Fibroblast of lung (primary cell): Measurements from ENCODE around the gene MRM3. TPM values are rescaled to one million over a fixed set of nuclear protein-coding genes. Genes with fewer than 3 reads are reported as not detected.
"Not testable (repeated sequence)": the region's sequence is repeated elsewhere in the genome, so short reads cannot be mapped to it uniquely, and the experiment has no call there.

Experiments
- DNase-seq, 2 donors: peaks; one replicate each; pipeline versions ENCODE4 v3.0.0 to v3.0.0-alpha.2; 2010; ENCODE audit warnings: low read depth in 2 of 2
- H2AFZ ChIP-seq: 2 replicates; pipeline ENCODE4 v1.5.1; 2012; ENCODE audit warnings: low read length, control low read depth, inconsistent platforms
- H3K27ac ChIP-seq: 2 replicates; pipeline ENCODE4 v1.5.1; 2011; ENCODE audit warnings: low read length, control low read depth; ENCODE audit not compliant: insufficient read depth
- H3K27me3 ChIP-seq: 2 replicates; pipeline ENCODE4 v1.5.1; 2011; ENCODE audit warnings: mild to moderate bottlenecking, low read length; ENCODE audit not compliant: control insufficient read depth, insufficient read depth
- H3K36me3 ChIP-seq: 2 replicates; pipeline ENCODE4 v1.5.1; 2011; ENCODE audit warnings: low read length; ENCODE audit not compliant: control insufficient read depth, insufficient read depth
- H3K4me1 ChIP-seq: 2 replicates; pipeline ENCODE4 v1.5.1; 2011; ENCODE audit warnings: low read length; ENCODE audit not compliant: control insufficient read depth, insufficient read depth; ENCODE audit errors: extremely low read depth
- H3K4me2 ChIP-seq: 2 replicates; pipeline ENCODE4 v1.5.1; 2011; ENCODE audit warnings: low read length, control low read depth; ENCODE audit not compliant: insufficient read depth; ENCODE audit errors: extremely low read depth
- H3K4me3 ChIP-seq, 4 experiments: fragments of 200-600 bp in 1 of 4; sonication (generic) in 1 of 4; replicated peaks in 1 of 4; 2 replicates each; pipeline ENCODE4 v1.5.1; 2011 to 2016; ENCODE audit warnings: low read length in 4 of 4, low read depth in 3 of 4, mild to moderate bottlenecking in 3 of 4, control low read depth in 2 of 4, inconsistent platforms in 1 of 4, mixed read lengths in 1 of 4; ENCODE audit not compliant: insufficient read depth in 1 of 4; ENCODE audit errors: control extremely low read depth in 1 of 4
- H3K79me2 ChIP-seq: 2 replicates; pipeline ENCODE4 v1.5.1; 2012; ENCODE audit warnings: mild to moderate bottlenecking, low read length, inconsistent platforms; ENCODE audit not compliant: control insufficient read depth, insufficient read depth
- H3K9ac ChIP-seq: 2 replicates; pipeline ENCODE4 v1.5.1; 2011; ENCODE audit warnings: mild to moderate bottlenecking, low read length, control low read depth; ENCODE audit not compliant: insufficient read depth
- H3K9me3 ChIP-seq: 2 replicates; pipeline ENCODE4 v1.5.1; 2012; ENCODE audit warnings: low read depth, low read length; ENCODE audit not compliant: control insufficient read depth, insufficient read depth
- H4K20me1 ChIP-seq: 2 replicates; pipeline ENCODE4 v1.5.1; 2011; ENCODE audit warnings: low read length; ENCODE audit not compliant: control insufficient read depth, insufficient read depth; ENCODE audit errors: extremely low read depth
- EZH2 ChIP-seq: IDR thresholded peaks from 2 replicates; pipeline ENCODE4 v1.5.1; 2012; ENCODE audit warnings: low read length, control low read depth, mild to moderate bottlenecking; ENCODE audit errors: missing control alignments
- polyA plus RNA-seq, 2 donors: library from polyadenylated mRNA; depleted of rRNA in 1 of 2; stranded (reverse) in 1 of 2; unstranded in 1 of 2; fragments of >200 nt; gene quantifications; 2 replicates each; pipeline ENCODE4 v1.2.1, GENCODE V29; 2011 to 2012; ENCODE audit warnings: missing spikeins in 1 of 2
- total RNA-seq: library from RNA; depleted of rRNA; stranded (reverse); fragments of >200 nt; gene quantifications from 2 replicates; pipeline ENCODE4 v1.2.1, GENCODE V29; 2014
- TF ChIP-seq, protein P1 (sequence below), 2 donors: IDR thresholded peaks in 1 of 2; conservative IDR thresholded peaks in 1 of 2; 1 replicate in 1 of 2; 2 replicates in 1 of 2; pipeline ENCODE4 v1.5.1; 2011 to 2012; ENCODE audit warnings: low read length in 2 of 2, control low read depth in 1 of 2, inconsistent platforms in 1 of 2, low read depth in 1 of 2, mild to moderate bottlenecking in 1 of 2

Gene MRM3
- total and polyA plus RNA-seq, 2 donors (not counting 1 experiment from before 2014, with no cell fraction given), result 10.4 to 21.1 TPM

DNA sequence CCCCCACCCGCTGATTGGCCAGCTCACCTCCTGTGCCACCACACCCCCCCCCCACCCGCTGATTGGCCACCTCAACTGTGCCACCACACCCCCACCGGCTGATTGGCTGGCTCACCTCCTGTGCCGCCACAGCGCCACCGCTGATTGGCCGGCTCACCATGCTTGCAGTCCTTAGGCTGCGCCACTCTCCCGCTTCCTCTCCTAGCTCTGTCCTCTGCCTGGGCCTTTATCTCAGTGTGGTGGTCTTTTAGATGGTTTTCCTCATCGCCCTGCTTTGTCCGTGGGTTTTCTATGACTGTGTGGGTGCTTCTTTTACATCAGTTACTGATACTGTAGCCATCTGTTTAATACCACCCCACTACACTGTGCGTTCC lies 8.7 kb downstream of the MRM3 start:
- not testable (repeated sequence) for H3K27me3 ChIP-seq, H4K20me1 ChIP-seq, H3K4me2 ChIP-seq, DNase-seq, H3K9ac ChIP-seq, H3K79me2 ChIP-seq, H2AFZ ChIP-seq, H3K27ac ChIP-seq, H3K4me1 ChIP-seq, H3K4me3 ChIP-seq, H3K9me3 ChIP-seq
- H3K36me3 ChIP-seq, result peaks cover 21% of the 10 kb centered on the region

DNA sequence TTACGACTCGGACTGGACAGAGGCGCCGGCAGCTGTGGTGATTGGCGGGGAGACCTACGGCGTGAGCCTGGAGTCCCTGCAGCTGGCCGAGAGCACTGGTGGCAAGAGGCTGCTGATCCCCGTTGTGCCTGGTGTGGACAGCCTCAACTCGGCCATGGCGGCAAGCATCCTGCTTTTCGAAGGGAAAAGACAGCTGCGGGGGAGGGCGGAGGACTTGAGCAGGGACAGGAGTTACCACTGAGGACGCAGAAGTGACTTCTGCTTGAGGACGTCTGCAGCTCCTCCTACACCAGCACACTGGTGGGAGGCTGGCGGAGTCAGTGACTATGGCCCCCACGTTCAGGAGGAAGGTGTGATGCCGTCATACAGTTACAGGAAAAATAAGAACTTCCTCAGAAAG lies 9.7 kb downstream of the MRM3 start:
- H3K9ac ChIP-seq, result no peak overlapping the region
- H3K4me2 ChIP-seq, result no peak overlapping the region
- no peaks in the 10 kb centered on the region for H3K27me3 ChIP-seq
- no peaks in the 10 kb centered on the region for H3K79me2 ChIP-seq
- H4K20me1 ChIP-seq, result no peaks in the 10 kb centered on the region
- H3K4me3 ChIP-seq, result no peak overlapping the region
- H3K9me3 ChIP-seq, result no peaks in the 10 kb centered on the region
- DNase-seq, result no peak
- no peak for TF ChIP-seq EZH2
- TF ChIP-seq, protein P1, sequence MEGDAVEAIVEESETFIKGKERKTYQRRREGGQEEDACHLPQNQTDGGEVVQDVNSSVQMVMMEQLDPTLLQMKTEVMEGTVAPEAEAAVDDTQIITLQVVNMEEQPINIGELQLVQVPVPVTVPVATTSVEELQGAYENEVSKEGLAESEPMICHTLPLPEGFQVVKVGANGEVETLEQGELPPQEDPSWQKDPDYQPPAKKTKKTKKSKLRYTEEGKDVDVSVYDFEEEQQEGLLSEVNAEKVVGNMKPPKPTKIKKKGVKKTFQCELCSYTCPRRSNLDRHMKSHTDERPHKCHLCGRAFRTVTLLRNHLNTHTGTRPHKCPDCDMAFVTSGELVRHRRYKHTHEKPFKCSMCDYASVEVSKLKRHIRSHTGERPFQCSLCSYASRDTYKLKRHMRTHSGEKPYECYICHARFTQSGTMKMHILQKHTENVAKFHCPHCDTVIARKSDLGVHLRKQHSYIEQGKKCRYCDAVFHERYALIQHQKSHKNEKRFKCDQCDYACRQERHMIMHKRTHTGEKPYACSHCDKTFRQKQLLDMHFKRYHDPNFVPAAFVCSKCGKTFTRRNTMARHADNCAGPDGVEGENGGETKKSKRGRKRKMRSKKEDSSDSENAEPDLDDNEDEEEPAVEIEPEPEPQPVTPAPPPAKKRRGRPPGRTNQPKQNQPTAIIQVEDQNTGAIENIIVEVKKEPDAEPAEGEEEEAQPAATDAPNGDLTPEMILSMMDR (conservative IDR thresholded peaks at IDR 0.05 in 1 of 2, IDR thresholded peaks at IDR 0.05 in 1 of 2; ENCODE audit: low read depth in 1 of 2, low read length in 2 of 2), result no peak
- H2AFZ ChIP-seq, result no peak overlapping the region
- H3K36me3 ChIP-seq, result peaks cover 21% of the 10 kb centered on the region
- H3K4me1 ChIP-seq, result peaks cover 3% of the 10 kb centered on the region
- H3K27ac ChIP-seq, result no peak overlapping the region

DNA sequence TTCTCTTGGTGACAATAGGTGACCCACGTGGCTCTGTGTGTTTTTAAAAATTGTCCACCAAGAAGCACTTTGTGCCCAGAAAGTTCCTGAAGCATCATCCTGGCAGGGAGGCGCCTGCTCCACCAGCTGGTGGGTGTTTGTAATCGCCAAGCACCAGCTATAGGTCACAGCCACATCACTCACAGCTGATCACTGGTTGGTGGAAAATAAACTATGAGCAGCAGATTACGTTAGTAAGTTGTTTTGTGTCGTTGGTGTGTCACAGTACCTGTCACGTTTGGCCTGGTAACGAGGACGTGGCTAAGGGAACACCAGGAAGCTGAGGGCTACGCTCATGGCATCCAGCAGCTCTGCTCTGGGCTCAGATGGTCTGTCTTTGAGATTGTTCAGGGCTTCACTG lies 10.1 kb downstream of the MRM3 start:
- Histone ChIP-seq H3K4me2 (no peak overlapping the region), H2AFZ (no peak overlapping the region), H3K27ac (peak overlapping the region; percentile 39), H3K79me2 (no peaks in the 10 kb centered on the region), H3K4me1 (peaks cover 3% of the 10 kb centered on the region), H3K9me3 (no peaks in the 10 kb centered on the region), H3K36me3 (peaks cover 23% of the 10 kb centered on the region), H3K9ac (no peak overlapping the region), H3K27me3 (no peaks in the 10 kb centered on the region), H3K4me3 (no peak overlapping the region), H4K20me1 (no peaks in the 10 kb centered on the region)
- TF ChIP-seq EZH2, result no peak
- TF ChIP-seq, protein P1 (conservative IDR thresholded peaks at IDR 0.05 in 1 of 2, IDR thresholded peaks at IDR 0.05 in 1 of 2; ENCODE audit: low read depth in 1 of 2, low read length in 2 of 2), result no peak
- DNase-seq, result peak; percentile 13 to 32
